HG03025 (cell line): ENCODE results near the gene PCDH9.

Experiments
- ATAC-seq: cut with Tn5 transposase; IDR thresholded peaks from one replicate; pipeline ENCODE4 v1.9.1; 2021; ENCODE audit warnings: mild to moderate bottlenecking, moderate library complexity; ENCODE audit not compliant: unreplicated experiment, low FRiP score

Gene PCDH9

GRCh38 chr13:66375756-66376155 lies 854.4 kb downstream of the PCDH9 start:
- ATAC-seq = no peak

DNA sequence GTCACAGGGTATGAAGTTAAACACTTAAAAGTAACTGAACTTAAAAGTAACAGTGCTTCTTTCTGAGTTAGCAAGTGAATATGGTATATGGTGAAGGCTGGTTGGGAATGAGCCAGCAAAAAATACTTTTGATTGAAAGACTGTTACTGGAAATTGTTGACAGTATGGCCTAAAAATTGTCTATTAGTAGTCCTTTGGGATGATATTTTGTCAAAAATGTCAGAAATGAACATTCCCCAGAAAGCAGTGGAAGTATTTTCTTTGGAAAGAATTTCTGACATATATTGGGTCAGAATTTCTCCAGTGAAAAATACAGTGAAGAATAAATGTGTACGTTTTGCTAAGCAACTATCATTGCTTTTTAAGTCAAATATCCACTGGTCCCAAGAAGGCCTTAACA lies 860.5 kb downstream of the PCDH9 start:
- ATAC-seq = no peak

DNA sequence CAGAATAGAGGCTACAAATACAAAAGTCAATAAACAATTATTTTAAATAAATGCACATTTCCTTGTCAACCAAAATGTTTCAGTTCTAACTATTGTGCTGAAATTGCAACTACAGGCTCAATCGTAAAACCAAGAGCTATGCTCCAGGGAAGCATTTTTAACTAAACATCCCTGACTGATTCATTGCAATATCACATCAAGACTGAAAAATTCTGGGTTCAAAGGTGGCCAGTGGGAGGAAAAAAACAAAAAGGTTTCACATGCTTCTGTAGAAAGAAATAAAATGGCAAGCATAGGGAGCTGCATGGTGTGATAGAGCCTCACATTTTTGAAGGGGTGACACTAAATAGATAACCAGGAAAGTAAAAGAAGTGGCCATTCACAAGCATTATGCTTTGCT lies 862.8 kb downstream of the PCDH9 start:
- ATAC-seq = no peak

- no peak for ATAC-seq
These were observed 865.0 kb downstream of the PCDH9 start for GRCh38 chr13:66365101-66365500.

DNA sequence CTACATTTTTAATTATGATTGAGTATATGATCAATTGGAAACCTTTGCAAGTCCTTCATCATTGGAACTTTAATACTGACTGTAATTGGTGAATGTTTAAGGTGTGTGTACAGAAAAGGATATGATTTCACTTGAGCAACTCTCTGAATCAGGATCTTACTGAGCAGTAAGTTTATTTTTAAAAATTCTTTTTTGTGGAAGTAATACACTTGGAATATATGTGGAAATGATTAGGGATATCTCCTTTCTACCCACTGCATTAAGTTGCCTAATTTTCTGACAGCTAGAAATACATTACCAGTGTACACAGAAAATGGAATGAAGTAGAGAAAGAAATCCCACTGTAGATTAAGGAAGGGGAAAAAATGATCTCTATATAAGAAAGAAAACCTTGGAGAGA lies 865.8 kb downstream of the PCDH9 start:
- no peak for ATAC-seq

- ATAC-seq = no peak
These were observed 867.7 kb downstream of the PCDH9 start for GRCh38 chr13:66362485-66362884.

DNA sequence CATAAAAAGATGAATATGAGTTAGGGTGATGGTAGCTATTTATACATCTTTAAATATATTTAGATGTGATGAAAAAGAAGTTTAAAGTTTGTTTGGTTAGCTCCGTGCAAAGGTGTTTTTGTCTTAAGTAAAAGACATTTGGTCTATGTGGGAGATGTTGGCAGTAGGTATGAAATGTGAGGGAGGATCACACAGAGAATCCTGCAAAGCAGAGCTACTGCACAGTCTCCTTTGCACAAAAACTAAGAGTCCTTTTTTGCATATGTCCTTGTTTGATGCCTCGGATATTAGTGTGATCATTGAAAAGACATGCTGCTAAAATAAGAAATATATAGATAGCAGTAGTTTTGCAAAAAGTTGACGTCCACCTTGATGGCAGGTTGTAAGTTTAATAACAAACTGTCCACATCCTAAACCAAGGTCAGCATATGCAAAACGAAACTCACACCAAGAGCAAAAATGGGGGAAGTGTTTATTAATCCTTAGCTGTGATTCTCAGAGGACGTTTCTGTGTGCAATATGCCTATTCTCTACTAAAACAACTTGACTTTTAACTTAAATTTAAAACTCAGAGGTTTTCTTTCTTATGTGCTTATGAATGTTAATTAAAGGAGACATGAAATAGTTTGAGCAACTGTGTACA lies 870.1 kb downstream of the PCDH9 start:
- no peak for ATAC-seq

- ATAC-seq = no peak
These were observed 870.7 kb downstream of the PCDH9 start for GRCh38 chr13:66359393-66359792.

DNA sequence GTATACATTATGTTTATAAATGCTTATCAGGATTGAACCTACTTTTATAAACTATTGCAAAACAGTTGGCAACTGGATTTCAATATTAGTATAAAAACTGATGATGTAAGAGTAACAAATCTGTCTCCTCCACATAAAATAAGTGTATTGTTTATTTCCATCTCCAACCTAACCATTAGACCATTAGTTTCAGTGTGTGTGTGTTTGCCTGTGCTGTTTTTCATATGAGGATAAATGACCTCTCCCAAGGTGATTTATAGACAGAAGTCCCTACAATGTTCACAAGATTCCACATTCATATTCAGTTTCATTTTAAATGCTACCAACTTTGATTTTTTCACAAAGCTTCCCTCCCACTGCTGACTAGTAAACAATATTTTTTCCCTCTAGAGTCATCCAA lies 871.6 kb downstream of the PCDH9 start:
- no peak for ATAC-seq

GRCh38 chr13:66357463-66357862 lies 872.7 kb downstream of the PCDH9 start:
- no peak for ATAC-seq

GRCh38 chr13:66354879-66355751 lies 875.0 kb downstream of the PCDH9 start:
- ATAC-seq = no peak

- no peak for ATAC-seq
These were observed 876.5 kb downstream of the PCDH9 start for GRCh38 chr13:66353664-66354063.

GRCh38 chr13:66349966-66350365 lies 880.2 kb downstream of the PCDH9 start:
- ATAC-seq = no peak

- no peak for ATAC-seq
These were observed 881.1 kb downstream of the PCDH9 start for GRCh38 chr13:66348745-66349690.

GRCh38 chr13:66347486-66348117 lies 882.5 kb downstream of the PCDH9 start:
- ATAC-seq = no peak

DNA sequence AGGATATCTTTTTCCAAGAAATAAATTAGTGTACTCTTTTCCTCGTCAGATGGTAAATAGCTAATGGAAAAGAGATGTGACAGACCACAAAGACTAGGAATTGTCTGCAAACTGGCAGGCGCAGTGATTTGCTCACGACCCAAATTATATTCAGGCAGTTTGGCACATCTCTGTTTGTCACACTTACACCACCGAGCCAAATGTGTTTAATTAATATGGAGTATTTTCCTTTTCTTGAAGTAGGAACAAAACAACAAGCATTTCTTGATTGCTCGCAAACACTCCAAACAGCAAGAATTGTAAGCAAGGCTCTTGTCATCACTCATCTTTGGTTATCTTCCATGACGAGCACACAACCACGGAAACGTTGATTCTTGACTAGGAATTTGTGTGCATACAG lies 884.2 kb downstream of the PCDH9 start:
- ATAC-seq = no peak

DNA sequence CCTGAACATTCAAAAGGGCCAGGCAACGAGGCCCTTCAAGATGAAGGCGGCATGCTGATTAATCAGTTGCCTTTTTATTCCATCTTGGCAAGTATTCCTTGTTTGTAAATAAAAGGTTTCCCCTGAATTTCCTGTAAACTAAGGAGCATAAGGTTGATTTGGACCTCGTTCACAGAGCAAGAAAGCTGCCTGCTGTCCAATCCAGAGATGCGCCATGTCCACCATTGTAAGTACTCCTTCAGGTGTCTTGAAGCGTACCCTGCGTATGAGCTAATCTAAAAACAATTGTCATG lies 884.7 kb downstream of the PCDH9 start:
- no peak for ATAC-seq

GRCh38 chr13:66344805-66345517 lies 885.2 kb downstream of the PCDH9 start:
- no peak for ATAC-seq

DNA sequence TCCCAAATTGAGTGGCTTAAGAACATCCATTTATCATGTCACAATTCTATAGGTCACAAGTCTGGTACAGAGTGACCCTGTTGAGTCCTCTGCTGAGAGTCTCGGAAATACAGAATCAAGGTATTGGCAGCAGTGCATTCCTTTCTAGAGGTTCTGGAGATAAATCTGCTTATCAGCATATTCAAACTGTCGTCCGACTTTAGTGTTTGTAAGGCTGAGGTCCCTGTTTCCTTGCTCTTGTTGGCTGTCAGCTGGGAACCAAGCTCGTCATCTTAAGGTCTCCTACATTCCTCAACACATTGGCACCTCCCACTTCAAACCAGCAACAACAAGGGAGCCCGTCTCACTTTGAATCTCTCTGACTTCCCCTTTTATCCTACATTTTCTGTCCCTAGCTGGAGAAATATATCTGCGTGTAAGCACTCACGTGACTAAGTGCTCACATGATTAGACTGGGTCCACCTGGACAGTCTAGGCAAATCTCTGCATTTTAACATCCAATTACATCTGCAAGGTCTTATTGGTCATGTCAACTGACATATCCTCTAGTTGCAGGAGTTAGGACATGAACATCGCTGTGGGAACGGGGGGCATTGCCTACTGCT lies 886.8 kb downstream of the PCDH9 start:
- no peak for ATAC-seq
